Measurements from ENCODE around the gene C1QTNF5. TPM values are rescaled to one million over a fixed set of nuclear protein-coding genes. Genes with fewer than 3 reads are reported as not detected.

Gene C1QTNF5
- total RNA-seq, 2 experiments from 2014 or later: not detected

GRCh38 chr11:119290894-119291497, 49.7 kb downstream of the C1QTNF5 start:
- no peak overlapping the region for H3K27ac Mint-ChIP-seq
- DNase-seq (no peak), ATAC-seq (ENCODE audit: low read depth) (no peak)
- H3K4me3 Mint-ChIP-seq: no peak overlapping the region
- POLR2A ChIA-PET: interaction anchor here (0.5 to 1.3 kb wide), 2 partner anchors 31 to 199 kb away, joined by 3 read pairs; no protein-coding TSS in a partner anchor
- peaks cover 19% of the 10 kb centered on the region for H3K36me3 Mint-ChIP-seq
- H3K9me3 Mint-ChIP-seq: no peaks in the 10 kb centered on the region
- H3K4me1 Mint-ChIP-seq: no peaks in the 10 kb centered on the region
- H3K27me3 Mint-ChIP-seq: no peaks in the 10 kb centered on the region

Small RNA genes within 50 kb of the gene (microRNA-seq; reads per million reads assigned to microRNA genes)
- gene MIR6756: not detected

Other genes starting within 250 kb of the C1QTNF5 start
- gene DPAGT1, start 239.0 kb downstream of the C1QTNF5 start, total RNA-seq: 10 to 100 TPM; 43.2 to 56.1 TPM
- gene C2CD2L, start 233.5 kb downstream of the C1QTNF5 start, total RNA-seq: 10 to 100 TPM; 32.2 to 32.6 TPM
- 10 to 100 TPM; 52.4 to 52.6 TPM for gene HINFP, start 219.3 kb downstream of the C1QTNF5 start, total RNA-seq
- not detected for gene ABCG4, start 191.8 kb downstream of the C1QTNF5 start, total RNA-seq
- gene NLRX1, start 172.2 kb downstream of the C1QTNF5 start, total RNA-seq: 10 to 100 TPM; 20.7 to 25.2 TPM
- gene NHERF4, start 155.4 kb downstream of the C1QTNF5 start, total RNA-seq: under 1 TPM in 1 of 2 experiments, not detected in 1; 0.30 TPM
- 10 to 100 TPM; 45.1 to 45.2 TPM for gene CBL, start 134.5 kb downstream of the C1QTNF5 start, total RNA-seq
- 1 to 10 TPM; 2.4 to 2.9 TPM for gene MCAM, start 23.8 kb downstream of the C1QTNF5 start, total RNA-seq
- 10 to 100 TPM; 32.2 to 32.9 TPM for gene RNF26, start 6.4 kb downstream of the C1QTNF5 start, total RNA-seq
- not detected for gene MFRP, start 5.8 kb upstream of the C1QTNF5 start, total RNA-seq
- gene USP2, start 40.8 kb upstream of the C1QTNF5 start, total RNA-seq: under 1 TPM; 0.62 to 0.83 TPM
- not detected for gene THY1, start 82.3 kb upstream of the C1QTNF5 start, total RNA-seq

Data from activated naive CD8-positive, alpha-beta T cell treated with anti-CD3 and anti-CD28 coated beads, Interleukin-2, amount 10 ng/mL, durations not matched to agents 7 days and 5 days (primary cell).